Sigmoid colon (tissue), 4 donors: ENCODE results near the gene EVI5L.

Experiments
- EP300 ChIP-seq, 4 donors: sonication (generic); formaldehyde crosslinking; IDR thresholded peaks; one replicate each; pipeline ENCODE4 v1.6.1; 2017; ENCODE audit warnings: antibody characterized with exemption in 4 of 4
- POLR2A ChIP-seq, 2 donors: fragments of 450-650 bp; IDR thresholded peaks; one replicate each; pipeline ENCODE4 v1.6.1; 2016; ENCODE audit warnings: antibody characterized with exemption in 2 of 2, mild to moderate bottlenecking in 2 of 2, moderate library complexity in 2 of 2
- POLR2AphosphoS5 ChIP-seq, 4 donors: sonication (generic); formaldehyde crosslinking; IDR thresholded peaks; one replicate each; pipeline ENCODE4 v1.6.1; 2017; ENCODE audit warnings: antibody characterized with exemption in 4 of 4
- TF ChIP-seq, protein P1 (sequence below), 4 experiments: fragments of 450-650 bp in 3 of 4; fragments of 200-600 bp in 1 of 4; IDR thresholded peaks; one replicate each; pipeline ENCODE4 v1.5.1; 2016 to 2019; ENCODE audit warnings: antibody characterized with exemption in 4 of 4, mild to moderate bottlenecking in 3 of 4, moderate library complexity in 2 of 4

DNA sequence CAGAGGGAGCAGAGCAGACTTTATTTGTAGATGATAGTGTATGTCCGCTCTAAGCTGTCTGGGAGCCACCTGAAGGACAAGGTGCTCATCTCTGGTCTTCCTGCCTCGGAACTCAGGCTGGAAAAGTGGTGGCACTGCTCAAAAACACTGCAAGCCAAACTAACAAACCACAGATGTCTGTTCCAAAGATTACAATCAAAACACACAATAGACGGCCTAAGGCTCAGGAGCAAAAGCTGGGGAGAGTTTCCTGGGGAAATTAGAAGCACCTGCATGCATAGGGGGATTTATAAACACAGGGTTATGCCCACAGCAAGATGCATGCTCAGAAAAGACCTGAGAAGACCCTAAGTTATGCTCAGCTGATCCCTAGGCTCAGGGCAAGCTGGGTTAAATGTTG is 9.4 kb upstream of the EVI5L start:
- TF ChIP-seq POLR2A (IDR thresholded peaks at IDR 0.05) (no peak), EP300 (IDR thresholded peaks at IDR 0.05) (no peak), POLR2AphosphoS5 (IDR thresholded peaks at IDR 0.05) (no peak)
- TF ChIP-seq, protein P1, sequence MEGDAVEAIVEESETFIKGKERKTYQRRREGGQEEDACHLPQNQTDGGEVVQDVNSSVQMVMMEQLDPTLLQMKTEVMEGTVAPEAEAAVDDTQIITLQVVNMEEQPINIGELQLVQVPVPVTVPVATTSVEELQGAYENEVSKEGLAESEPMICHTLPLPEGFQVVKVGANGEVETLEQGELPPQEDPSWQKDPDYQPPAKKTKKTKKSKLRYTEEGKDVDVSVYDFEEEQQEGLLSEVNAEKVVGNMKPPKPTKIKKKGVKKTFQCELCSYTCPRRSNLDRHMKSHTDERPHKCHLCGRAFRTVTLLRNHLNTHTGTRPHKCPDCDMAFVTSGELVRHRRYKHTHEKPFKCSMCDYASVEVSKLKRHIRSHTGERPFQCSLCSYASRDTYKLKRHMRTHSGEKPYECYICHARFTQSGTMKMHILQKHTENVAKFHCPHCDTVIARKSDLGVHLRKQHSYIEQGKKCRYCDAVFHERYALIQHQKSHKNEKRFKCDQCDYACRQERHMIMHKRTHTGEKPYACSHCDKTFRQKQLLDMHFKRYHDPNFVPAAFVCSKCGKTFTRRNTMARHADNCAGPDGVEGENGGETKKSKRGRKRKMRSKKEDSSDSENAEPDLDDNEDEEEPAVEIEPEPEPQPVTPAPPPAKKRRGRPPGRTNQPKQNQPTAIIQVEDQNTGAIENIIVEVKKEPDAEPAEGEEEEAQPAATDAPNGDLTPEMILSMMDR (IDR thresholded peaks at IDR 0.05): no peak
